HUES6 (cell line): ENCODE results near the gene WFIKKN2.
"Not testable (repeated sequence)": the region's sequence is repeated elsewhere in the genome, so short reads cannot be mapped to it uniquely, and the experiment has no call there.

Experiments
- H3K27ac ChIP-seq: 2 replicates; pipeline ENCODE4 v1.7.0; 2013; ENCODE audit warnings: low read depth, mild to moderate bottlenecking, low read length, inconsistent platforms
- H3K27me3 ChIP-seq: 2 replicates; pipeline ENCODE4 v1.6.1; 2013; ENCODE audit warnings: low read length; ENCODE audit not compliant: control insufficient read depth, insufficient read depth
- H3K36me3 ChIP-seq: 2 replicates; pipeline ENCODE4 v1.6.1; 2013; ENCODE audit warnings: low read length; ENCODE audit not compliant: control insufficient read depth, insufficient read depth
- H3K4me1 ChIP-seq: 2 replicates; pipeline ENCODE4 v1.6.1; 2013; ENCODE audit warnings: low read length; ENCODE audit not compliant: control insufficient read depth, insufficient read depth
- H3K4me3 ChIP-seq: 2 replicates; pipeline ENCODE4 v1.5.1; 2013; ENCODE audit warnings: low read depth, low read length
- H3K9ac ChIP-seq: one replicate; pipeline ENCODE4 v1.6.1; 2013; ENCODE audit warnings: mild to moderate bottlenecking, low read length
- H3K9me3 ChIP-seq: 2 replicates; pipeline ENCODE4 v1.6.1; 2013; ENCODE audit warnings: low read depth, low read length; ENCODE audit not compliant: control insufficient read depth, insufficient read depth

The WFIKKN2 gene

GRCh38 chr17:50867363-50868139, 32.2 kb downstream of the WFIKKN2 start:
- Histone ChIP-seq H3K4me3 (peak overlapping the region; percentile 85), H3K36me3 (peaks cover 11% of the 10 kb centered on the region), H3K9me3 (no peaks in the 10 kb centered on the region), H3K27ac (peak overlapping the region; percentile 56), H3K27me3 (no peaks in the 10 kb centered on the region), H3K4me1 (0 out of 2 replicates have a peak, but pooled peaks cover 7% of the 10 kb centered on the region), H3K9ac (peak overlapping the region; percentile 80)

GRCh38 chr17:50868140-50868438, 32.7 kb downstream of the WFIKKN2 start:
- H3K27me3 ChIP-seq, result no peaks in the 10 kb centered on the region
- H3K9ac ChIP-seq, result peak overlapping the region; percentile 71
- no peak overlapping the region for H3K27ac ChIP-seq
- H3K4me3 ChIP-seq, result peak overlapping the region; percentile 85
- H3K4me1 ChIP-seq, result 0 out of 2 replicates have a peak, but pooled peaks cover 7% of the 10 kb centered on the region
- H3K36me3 ChIP-seq, result peaks cover 7% of the 10 kb centered on the region
- no peaks in the 10 kb centered on the region for H3K9me3 ChIP-seq

GRCh38 chr17:50868602-50869001, 33.2 kb downstream of the WFIKKN2 start:
- H3K27ac ChIP-seq, result no peak overlapping the region
- H3K36me3 ChIP-seq, result peaks cover 2% of the 10 kb centered on the region
- H3K4me1 ChIP-seq, result 0 out of 2 replicates have a peak, but pooled peaks cover 7% of the 10 kb centered on the region
- peak overlapping the region; percentile 85 for H3K4me3 ChIP-seq
- H3K9me3 ChIP-seq, result no peaks in the 10 kb centered on the region
- H3K27me3 ChIP-seq, result no peaks in the 10 kb centered on the region
- H3K9ac ChIP-seq, result no peak overlapping the region

- Histone ChIP-seq H3K27ac (no peak overlapping the region), H3K27me3 (no peaks in the 10 kb centered on the region), H3K9me3 (no peaks in the 10 kb centered on the region), H3K9ac (no peak overlapping the region), H3K4me1 (0 out of 2 replicates have a peak, but pooled peaks cover 4% of the 10 kb centered on the region), H3K36me3 (no peaks in the 10 kb centered on the region), H3K4me3 (no peak overlapping the region)
Measured at GRCh38 chr17:50871364-50871763, 36.0 kb downstream of the WFIKKN2 start.

- no peaks in the 10 kb centered on the region for H3K27me3 ChIP-seq
- H3K36me3 ChIP-seq, result no peaks in the 10 kb centered on the region
- no peaks in the 10 kb centered on the region for H3K9me3 ChIP-seq
- H3K4me3 ChIP-seq, result no peak overlapping the region
- 0 out of 2 replicates have a peak, but pooled peaks cover 4% of the 10 kb centered on the region for H3K4me1 ChIP-seq
- H3K9ac ChIP-seq, result no peak overlapping the region
- H3K27ac ChIP-seq, result no peak overlapping the region
Measured at GRCh38 chr17:50871898-50872297, 36.5 kb downstream of the WFIKKN2 start.

- no peaks in the 10 kb centered on the region for H3K9me3 ChIP-seq
- no peak overlapping the region for H3K9ac ChIP-seq
- H3K27me3 ChIP-seq, result no peaks in the 10 kb centered on the region
- 0 out of 2 replicates have a peak, but pooled peaks cover 4% of the 10 kb centered on the region for H3K4me1 ChIP-seq
- H3K4me3 ChIP-seq, result no peak overlapping the region
- H3K27ac ChIP-seq, result no peak overlapping the region
- no peaks in the 10 kb centered on the region for H3K36me3 ChIP-seq
Measured at GRCh38 chr17:50872710-50873424, 37.5 kb downstream of the WFIKKN2 start.

GRCh38 chr17:50875074-50875473, 39.7 kb downstream of the WFIKKN2 start:
- Histone ChIP-seq H3K9ac (no peak overlapping the region), H3K27me3 (no peaks in the 10 kb centered on the region), H3K4me3 (no peak overlapping the region), H3K27ac (no peak overlapping the region), H3K36me3 (no peaks in the 10 kb centered on the region), H3K9me3 (0 out of 2 replicates have a peak, but pooled peaks cover 2% of the 10 kb centered on the region), H3K4me1 (no peaks in the 10 kb centered on the region)

GRCh38 chr17:50877042-50877441, 41.7 kb downstream of the WFIKKN2 start:
- H3K4me3 ChIP-seq, H3K4me1 ChIP-seq: not testable (repeated sequence)

GRCh38 chr17:50877838-50878237, 42.5 kb downstream of the WFIKKN2 start:
- H3K36me3 ChIP-seq, result no peaks in the 10 kb centered on the region
- H3K27ac ChIP-seq, result no peak overlapping the region
- H3K4me3 ChIP-seq, result no peak overlapping the region
- H3K27me3 ChIP-seq, result no peaks in the 10 kb centered on the region
- 0 out of 2 replicates have a peak, but pooled peaks cover 4% of the 10 kb centered on the region for H3K9me3 ChIP-seq
- H3K4me1 ChIP-seq, result no peaks in the 10 kb centered on the region
- H3K9ac ChIP-seq, result no peak overlapping the region

More at GRCh38 chr17:50877042-50877441, 41.7 kb downstream of the WFIKKN2 start:
- H3K36me3 ChIP-seq, H3K9ac ChIP-seq, H3K9me3 ChIP-seq, H3K27me3 ChIP-seq, H3K27ac ChIP-seq: not testable (repeated sequence)

GRCh38 chr17:50879086-50879485, 43.7 kb downstream of the WFIKKN2 start:
- Histone ChIP-seq H3K36me3 (no peaks in the 10 kb centered on the region), H3K27ac (no peak overlapping the region), H3K9me3 (0 out of 2 replicates have a peak, but pooled peaks cover 4% of the 10 kb centered on the region), H3K27me3 (no peaks in the 10 kb centered on the region), H3K9ac (no peak overlapping the region), H3K4me3 (no peak overlapping the region), H3K4me1 (peaks cover 4% of the 10 kb centered on the region; the same call in 1 of the 2 replicates)

- 0 out of 2 replicates have a peak, but pooled peaks cover 4% of the 10 kb centered on the region for H3K9me3 ChIP-seq
- H3K4me1 ChIP-seq, result peaks cover 13% of the 10 kb centered on the region; the same call in 1 of the 2 replicates
- H3K27me3 ChIP-seq, result no peaks in the 10 kb centered on the region
- H3K9ac ChIP-seq, result no peak overlapping the region
- H3K27ac ChIP-seq, result no peak overlapping the region
- H3K4me3 ChIP-seq, result no peak overlapping the region
- no peaks in the 10 kb centered on the region for H3K36me3 ChIP-seq
Measured at GRCh38 chr17:50881182-50881581, 45.8 kb downstream of the WFIKKN2 start.
